ENCODE results near the gene MAGEA3.
"Not testable (repeated sequence)": the region's sequence is repeated elsewhere in the genome, so short reads cannot be mapped to it uniquely, and the experiment has no call there.

Gene MAGEA3, protein sequence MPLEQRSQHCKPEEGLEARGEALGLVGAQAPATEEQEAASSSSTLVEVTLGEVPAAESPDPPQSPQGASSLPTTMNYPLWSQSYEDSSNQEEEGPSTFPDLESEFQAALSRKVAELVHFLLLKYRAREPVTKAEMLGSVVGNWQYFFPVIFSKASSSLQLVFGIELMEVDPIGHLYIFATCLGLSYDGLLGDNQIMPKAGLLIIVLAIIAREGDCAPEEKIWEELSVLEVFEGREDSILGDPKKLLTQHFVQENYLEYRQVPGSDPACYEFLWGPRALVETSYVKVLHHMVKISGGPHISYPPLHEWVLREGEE

DNA sequence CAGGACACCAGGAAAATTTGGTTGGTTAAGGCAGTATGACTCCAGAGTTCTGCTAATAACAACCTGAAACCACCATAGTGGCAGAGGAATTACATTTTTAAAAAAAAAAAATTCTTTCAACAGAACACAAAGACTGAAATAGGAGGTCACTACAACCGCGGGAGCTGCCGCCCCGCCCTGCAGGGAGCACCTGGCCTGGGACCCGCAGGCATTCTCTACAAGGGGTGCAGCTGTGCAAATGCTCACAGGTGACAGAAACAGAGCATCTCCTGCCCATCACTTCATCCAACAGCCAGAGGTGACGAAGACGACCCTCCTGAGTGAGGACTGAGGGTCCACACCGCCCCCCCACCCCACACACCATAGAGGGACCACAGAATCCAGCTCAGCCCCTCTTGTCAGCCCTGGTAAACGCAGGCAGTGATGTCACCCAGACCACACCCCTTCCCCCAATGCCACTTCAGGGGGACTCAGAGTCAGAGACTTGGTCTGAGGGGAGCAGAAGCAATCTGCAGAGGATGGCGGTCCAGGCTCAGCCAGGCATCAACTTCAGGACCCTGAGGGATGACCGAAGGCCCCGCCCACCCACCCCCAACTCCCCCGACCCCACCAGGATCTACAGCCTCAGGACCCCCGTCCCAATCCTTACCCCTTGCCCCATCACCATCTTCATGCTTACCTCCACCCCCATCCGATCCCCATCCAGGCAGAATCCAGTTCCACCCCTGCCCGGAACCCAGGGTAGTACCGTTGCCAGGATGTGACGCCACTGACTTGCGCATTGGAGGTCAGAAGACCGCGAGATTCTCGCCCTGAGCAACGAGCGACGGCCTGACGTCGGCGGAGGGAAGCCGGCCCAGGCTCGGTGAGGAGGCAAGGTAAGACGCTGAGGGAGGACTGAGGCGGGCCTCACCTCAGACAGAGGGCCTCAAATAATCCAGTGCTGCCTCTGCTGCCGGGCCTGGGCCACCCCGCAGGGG lies at the start of gene MAGEA3:
Gene MAGEA3, plus strand, starts transcription at position 843 of the 980 bp plus-strand sequence. CDS start 2,039 bp downstream, outside the sequence.
- DNase-seq (ENCODE audit: low read depth, low spot score), result not testable (repeated sequence)

DNA sequence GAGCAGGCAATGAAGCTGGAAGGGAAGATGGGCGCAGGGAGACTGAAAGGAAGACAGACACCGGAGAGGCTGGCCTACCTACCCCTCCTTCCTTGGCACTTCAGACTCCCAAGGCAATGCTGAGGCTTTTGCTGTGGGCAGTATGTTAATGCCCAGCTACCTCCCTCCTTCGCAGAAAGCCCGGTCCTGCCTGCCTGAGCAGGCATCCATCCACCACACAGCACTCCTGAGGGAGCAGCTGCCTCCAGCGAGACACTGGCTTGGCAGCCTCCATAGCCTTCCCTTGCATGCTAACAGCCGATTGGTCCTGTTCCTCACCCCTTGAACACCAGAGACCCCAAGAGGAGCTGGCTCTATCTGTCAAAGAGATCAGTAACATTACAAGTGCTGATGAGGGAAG lies 46.5 kb upstream of the MAGEA3 start:
- no peak for DNase-seq (ENCODE audit: low read depth, low spot score)

DNA sequence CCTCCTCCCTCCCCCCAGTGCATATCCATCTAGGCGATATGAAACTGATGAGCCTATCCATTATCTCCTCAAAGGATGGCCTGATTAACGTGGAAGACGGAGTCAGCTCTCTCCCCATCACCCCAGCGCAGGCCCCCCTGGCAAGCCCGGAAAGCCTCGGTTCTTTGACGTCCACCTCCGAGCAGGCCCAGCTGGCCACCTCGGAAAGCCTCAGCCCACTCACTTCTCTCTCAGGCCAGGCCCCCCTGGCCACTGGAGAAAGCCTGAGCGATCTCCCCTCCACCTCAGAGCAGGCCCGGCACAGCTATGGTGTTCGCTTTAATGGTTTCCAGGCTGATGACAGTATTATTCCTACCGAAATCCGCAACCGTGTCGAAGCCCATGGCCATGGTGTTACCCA lies 46.1 kb upstream of the MAGEA3 start:
- DNase-seq (ENCODE audit: low read depth, low spot score), result no peak

DNA sequence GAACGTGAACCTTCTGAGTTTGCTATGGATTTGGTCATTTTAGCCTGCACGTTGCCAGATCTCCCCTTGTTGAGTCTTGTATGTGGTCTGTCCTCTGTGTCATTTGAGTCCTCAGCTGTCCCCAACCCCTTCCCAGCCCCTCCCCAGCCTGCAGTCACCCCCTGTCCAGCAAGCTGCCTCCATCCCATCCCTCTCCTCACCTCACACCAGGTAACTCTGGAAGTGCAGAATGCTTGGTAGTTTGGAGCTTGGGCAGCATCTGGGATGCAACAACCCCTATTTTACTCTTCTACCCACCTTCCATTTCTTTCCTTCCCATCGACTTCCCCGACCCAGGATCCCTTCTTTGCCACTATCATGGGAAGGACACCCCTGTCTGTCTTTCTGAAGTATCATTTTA lies 42.5 kb upstream of the MAGEA3 start:
- no peak for DNase-seq (ENCODE audit: low read depth, low spot score)

DNA sequence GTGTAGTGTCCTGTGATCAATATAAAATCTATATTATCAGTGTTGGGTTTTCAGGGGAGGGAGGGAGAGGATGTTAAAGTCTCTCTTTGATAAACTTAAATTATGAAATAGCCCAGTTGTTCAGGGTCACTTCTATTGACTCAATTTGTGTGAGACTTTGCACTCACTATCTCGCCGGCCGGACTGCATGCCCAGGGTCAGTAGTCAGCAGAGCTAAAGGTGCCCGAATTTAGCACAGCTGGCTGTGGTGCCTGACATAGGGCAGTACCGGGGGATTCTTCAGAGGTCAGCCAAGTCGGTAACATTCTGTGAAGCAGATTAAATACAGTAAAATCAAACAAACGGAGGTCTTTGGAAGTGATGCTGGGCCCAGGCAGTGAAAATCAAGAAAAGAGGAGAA lies 41.7 kb upstream of the MAGEA3 start:
- DNase-seq (ENCODE audit: low read depth, low spot score), result no peak

DNA sequence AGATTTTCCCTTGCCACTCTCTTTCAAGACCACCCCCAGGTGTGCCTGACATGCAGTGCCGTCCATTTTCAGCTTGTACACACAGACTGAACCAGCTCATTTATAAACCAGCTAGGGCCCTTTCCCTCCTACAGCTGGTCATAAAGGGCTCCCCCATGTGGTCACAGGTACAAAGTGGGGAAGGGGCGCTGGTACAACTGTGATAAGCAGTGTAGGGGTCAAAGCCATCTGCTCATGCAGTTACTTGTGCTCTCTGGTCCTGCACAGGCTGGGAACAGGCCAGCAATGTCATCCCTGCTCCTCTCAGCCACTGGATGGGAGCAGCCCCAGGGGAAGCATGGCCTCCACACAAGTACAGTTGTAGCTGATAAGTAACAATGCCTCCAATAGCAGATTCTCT lies 40.3 kb upstream of the MAGEA3 start:
- peak; percentile 39 for DNase-seq (ENCODE audit: low read depth, low spot score)

DNA sequence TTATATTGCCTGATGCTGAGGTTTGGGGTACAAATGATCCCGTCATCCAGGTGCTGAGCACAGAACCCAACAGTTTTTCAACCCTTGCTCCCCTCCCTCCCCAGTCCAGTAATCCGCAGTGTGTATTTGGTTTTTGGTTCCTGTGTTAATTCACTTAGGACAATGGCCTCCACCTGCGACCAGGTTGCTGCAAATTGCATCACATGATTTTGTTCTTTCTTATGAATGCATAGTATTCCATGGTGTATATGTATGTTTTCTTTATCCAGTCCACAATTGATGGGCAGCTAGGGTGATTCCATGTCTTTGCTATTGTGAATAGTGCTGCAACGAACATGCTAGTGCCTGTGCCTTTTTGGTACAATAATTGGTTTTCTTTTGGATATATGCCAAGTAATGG lies 35.5 kb upstream of the MAGEA3 start:
- DNase-seq (ENCODE audit: low read depth, low spot score), result no peak

DNA sequence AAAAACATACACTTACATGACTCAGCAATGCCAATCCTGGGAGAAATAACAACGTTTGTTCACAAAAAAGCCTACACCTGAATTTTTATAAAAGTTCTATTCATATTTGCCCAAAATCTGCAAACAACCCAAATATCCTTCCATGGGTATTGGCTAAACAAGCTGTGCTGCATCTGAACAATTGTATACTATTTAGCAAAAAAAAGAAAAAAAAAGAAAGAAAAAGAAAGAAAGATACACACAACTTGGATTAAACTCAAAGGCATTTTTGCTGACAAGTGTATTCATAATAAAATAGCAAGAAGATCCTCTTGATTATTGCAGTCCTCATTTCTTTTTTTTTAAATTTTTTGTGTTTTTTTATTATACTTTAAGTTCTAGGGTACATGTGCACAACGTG lies 24.5 kb upstream of the MAGEA3 start:
- no peak for DNase-seq (ENCODE audit: low read depth, low spot score)

DNA sequence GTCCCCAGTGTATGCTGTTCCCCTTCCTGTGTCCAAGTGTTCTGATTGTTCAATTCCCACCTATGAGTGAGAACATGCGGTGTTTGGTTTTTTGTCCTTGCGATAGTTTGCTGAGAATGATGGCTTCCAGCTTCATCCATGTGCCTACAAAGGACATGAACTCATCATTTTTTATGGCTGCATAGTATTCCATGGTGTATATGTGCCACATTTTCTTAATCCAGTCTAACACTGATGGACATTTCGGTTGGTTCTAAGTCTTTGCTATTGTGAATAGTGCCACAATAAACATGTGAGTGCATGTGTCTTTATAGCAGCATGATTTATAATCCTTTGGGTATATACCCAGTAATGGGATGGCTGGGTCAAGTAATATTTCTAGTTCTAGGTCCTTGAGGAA lies 23.9 kb upstream of the MAGEA3 start:
- DNase-seq (ENCODE audit: low read depth, low spot score), result not testable (repeated sequence)

DNA sequence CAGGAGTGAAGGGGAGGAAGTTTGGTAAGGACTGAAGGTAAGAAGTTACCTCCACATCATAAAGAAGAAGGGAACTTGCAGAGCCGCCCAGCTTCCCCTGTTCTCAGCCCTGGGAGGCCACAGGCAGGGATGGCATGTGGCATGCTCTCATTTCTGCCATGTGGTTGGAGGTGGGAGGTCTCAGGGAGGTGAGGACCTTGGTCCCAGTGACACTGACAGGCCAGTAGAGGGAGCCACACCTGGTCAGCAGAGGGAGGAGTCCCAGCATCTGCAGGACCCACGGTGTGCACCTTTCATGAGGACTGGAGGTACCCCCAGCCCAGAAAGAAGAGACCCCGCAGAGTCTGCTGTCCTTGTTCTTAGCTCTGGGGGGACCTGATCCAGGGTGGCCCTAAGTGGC lies 17.6 kb upstream of the MAGEA3 start:
- DNase-seq (ENCODE audit: low read depth, low spot score), result not testable (repeated sequence)

DNA sequence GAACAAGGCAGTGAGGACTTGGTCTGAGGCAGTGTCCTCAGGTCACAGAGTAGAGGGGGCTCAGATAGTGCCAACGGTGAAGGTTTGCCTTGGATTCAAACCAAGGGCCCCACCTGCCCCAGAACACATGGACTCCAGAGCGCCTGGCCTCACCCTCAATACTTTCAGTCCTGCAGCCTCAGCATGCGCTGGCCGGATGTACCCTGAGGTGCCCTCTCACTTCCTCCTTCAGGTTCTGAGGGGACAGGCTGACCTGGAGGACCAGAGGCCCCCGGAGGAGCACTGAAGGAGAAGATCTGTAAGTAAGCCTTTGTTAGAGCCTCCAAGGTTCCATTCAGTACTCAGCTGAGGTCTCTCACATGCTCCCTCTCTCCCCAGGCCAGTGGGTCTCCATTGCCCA lies 1.8 kb downstream of the MAGEA3 start:
- not testable (repeated sequence) for DNase-seq (ENCODE audit: low read depth, low spot score)

DNA sequence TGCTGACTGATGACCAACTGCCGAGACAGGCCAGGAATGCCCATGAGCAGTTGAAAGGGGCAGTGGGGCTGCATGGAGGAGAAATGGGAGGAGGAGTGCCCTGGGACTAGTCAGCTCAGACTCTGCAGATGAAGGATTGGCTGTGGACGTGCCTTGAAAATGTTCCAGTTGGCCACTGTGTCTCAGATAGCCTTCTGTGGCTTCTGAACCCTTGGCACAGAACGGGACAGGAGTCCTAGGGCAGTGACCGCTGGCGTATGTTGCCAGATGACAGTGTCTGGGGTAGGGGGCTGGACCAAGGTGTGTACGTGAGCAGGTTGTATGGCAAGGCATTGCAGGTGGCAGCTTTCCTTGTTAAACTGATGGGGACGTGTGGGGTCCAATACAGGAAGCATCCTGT lies 7.9 kb downstream of the MAGEA3 start:
- DNase-seq (ENCODE audit: low read depth, low spot score), result not testable (repeated sequence)

DNA sequence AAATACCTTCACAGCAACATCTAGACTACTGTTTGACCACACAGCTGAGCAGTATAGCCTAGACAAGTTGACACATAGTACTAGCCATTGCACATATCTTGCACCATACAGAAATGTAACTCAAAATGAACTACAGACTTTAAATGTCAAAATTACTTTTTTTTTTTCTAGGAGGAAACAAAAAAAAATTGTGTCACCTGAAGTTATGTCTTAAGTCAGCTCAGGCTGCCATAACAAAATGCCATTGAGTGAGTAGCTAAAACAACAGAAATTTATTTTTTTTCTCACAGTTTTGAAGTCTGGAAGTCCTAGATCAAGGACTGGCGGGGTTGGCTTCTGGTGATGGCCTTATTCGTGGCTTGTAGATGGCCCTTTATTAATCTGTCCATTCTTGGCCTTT lies 10.6 kb downstream of the MAGEA3 start, which contains the start of gene CSAG2:
Gene CSAG2, minus strand, starts transcription at position 101 of the 400 bp plus-strand sequence. CDS start 161 bp downstream, outside the sequence.
- not testable (repeated sequence) for DNase-seq (ENCODE audit: low read depth, low spot score)

DNA sequence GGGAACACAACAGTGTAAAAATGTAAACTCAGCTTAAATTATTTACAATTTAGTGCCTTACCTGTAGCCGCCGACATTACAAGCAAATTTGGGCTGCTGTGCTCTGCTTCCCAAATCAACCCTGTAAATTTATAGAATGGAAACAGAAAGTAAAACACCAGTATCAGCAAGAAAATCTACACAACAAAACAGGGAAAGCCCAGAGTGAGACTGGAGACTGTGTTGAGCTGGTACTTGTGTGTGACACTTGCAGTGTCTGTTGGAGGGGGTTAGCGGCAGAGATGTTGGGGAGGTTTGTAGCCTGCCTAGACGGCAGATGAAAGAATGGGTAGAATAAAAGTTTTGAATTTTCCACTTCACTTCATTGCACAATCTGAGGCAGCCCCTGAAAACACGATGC lies 14.6 kb downstream of the MAGEA3 start:
- not testable (repeated sequence) for DNase-seq (ENCODE audit: low read depth, low spot score)

DNA sequence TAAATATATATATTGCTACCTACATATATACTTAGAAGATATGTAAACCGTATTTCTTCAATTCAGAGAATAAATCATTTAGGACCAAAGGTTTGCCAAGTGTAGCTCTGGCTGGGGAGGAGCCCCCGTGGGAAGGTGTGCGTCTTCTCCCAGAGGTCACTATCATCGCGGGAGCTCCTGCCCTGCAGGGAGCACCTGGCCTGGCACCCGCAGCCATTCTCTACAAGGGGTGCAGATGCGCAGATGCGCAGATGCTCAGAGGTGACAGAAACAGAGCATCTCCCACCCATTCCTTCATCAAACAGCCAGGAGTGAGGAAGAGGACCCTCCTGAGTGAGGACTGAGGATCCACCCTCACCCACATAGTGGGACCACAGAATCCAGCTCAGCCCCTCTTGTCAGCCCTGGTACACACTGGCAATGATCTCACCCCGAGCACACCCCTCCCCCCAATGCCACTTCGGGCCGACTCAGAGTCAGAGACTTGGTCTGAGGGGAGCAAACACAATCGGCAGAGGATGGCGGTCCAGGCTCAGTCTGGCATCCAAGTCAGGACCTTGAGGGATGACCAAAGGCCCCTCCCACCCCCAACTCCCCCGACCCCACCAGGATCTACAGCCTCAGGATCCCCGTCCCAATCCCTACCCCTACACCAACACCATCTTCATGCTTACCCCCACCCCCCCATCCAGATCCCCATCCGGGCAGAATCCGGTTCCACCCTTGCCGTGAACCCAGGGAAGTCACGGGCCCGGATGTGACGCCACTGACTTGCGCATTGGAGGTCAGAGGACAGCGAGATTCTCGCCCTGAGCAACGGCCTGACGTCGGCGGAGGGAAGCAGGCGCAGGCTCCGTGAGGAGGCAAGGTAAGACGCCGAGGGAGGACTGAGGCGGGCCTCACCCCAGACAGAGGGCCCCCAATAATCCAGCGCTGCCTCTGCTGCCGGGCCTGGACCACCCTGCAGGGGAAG lies 15.5 kb downstream of the MAGEA3 start, which contains the start of gene MAGEA2B:
Gene MAGEA2B, plus strand, starts transcription at position 814 of the 973 bp plus-strand sequence. CDS start 2,479 bp downstream, outside the sequence.
- DNase-seq (ENCODE audit: low read depth, low spot score), result not testable (repeated sequence)

DNA sequence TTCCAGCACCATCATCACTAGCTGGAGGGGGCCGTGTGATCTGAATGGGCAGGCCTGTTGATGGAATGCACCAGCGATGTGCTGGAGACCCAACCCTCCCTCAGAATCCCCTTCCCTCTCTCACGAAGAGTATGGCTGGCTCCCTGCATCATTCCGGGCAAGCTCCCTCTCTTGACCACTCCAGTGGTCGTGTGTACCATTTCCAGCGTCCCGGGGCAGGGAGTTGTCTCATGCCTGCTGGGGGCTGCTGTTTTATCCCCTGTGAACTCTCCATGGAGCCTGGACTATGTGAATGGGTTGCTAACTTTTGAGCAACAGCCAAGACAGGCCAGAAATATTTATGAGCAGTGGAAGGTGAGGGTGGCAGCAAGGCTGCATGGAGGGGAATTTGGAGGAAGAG lies 26.8 kb downstream of the MAGEA3 start:
- peak; percentile 28 for DNase-seq (ENCODE audit: low read depth, low spot score)

DNA sequence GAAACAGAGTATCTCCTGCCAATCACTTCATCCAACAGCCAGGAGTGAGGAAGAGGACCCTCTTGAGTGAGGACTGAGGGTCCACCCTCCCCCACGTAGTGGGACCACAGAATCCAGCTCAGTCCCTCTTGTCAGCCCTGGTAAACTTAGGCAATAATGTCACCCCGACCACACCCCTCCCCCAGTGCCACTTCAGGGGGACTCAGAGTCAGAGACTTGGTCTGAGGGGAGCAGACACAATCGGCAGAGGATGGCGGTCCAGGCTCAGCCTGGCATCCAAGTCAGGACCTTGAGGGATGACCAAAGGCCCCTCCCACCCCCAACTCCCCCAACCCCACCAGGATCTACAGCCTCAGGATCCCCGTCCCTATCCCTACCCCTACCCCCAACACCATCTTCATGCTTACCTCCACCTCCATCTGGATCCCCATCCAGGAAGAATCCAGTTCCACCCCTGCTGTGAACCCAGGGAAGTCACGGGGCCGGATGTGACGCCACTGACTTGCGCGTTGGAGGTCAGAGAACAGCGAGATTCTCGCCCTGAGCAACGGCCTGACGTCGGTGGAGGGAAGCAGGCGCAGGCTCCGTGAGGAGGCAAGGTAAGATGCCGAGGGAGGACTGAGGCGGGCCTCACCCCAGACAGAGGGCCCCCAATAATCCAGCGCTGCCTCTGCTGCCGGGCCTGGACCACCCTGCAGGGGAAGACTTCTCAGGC lies 34.8 kb downstream of the MAGEA3 start, which contains the start of the genes CSAG1 and MAGEA12:
Gene CSAG1, minus strand, starts transcription at position 461 of the 715 bp plus-strand sequence. CDS start 1,261 bp downstream, outside the sequence.
Gene MAGEA12, plus strand, starts transcription at position 497 of the 715 bp plus-strand sequence. CDS start 2,405 bp downstream, outside the sequence.
- no peak for DNase-seq (ENCODE audit: low read depth, low spot score)

DNA sequence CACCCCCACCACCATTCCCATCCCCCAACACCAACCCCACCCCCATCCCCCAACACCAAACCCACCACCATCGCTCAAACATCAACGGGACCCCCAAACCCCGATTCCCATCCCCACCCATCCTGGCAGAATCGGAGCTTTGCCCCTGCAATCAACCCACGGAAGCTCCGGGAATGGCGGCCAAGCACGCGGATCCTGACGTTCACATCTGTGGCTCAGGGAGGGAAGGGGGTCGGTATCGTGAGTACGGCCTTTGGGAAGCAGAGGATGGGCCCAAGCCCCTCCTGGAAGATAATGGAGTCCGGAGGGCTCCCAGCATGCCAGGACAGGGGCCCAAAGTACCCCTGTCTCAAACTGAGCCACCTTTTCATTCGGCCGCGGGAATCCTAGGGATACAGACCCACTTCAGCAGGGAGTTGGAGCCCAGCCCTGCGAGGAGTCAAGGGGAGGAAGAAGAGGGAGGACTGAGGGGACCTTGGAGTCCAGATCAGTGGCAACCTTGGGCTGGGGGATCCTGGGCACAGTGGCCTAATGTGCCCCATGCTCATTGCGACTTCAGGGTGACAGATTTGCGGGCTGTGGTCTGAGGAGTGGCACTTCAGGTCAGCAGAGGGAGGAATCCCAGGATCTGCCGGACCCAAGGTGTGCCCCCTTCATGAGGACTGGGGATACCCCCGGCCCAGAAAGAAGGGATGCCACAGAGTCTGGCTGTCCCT lies 35.7 kb downstream of the MAGEA3 start:
- DNase-seq (ENCODE audit: low read depth, low spot score), result not testable (repeated sequence)

DNA sequence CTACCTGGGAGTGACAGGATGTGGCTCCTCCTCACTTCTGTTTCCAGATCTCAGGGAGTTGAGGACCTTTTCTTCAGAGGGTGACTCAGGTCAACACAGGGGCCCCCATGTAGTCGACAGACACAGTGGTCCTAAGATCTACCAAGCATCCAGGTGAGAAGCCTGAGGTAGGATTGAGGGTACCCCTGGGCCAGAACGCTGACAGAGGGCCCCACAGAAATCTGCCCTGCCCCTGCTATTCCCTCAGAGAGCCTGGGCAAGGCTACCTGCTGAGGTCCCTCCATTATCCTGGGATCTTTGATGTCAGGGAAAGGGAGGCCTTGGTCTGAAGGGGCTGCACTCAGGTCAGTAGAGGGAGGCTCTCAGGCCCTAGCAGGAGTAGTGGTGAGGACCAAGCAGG lies 36.5 kb downstream of the MAGEA3 start:
- no peak for DNase-seq (ENCODE audit: low read depth, low spot score)
